Renal pelvis (tissue), 4 donors: ENCODE data around the gene SLC35B2. TPM values are rescaled to one million over a fixed set of nuclear protein-coding genes. Genes with fewer than 3 reads are reported as not detected.

Experiments
- DNase-seq: peaks from one replicate; pipeline ENCODE4 v3.0.0-alpha.2; 2013
- polyA plus RNA-seq, 3 donors: library from polyadenylated mRNA; unstranded; fragments of 120-200 nt; gene quantifications; one replicate each; pipeline ENCODE4 v1.2.1, GENCODE V29; 2013; ENCODE audit not compliant: insufficient read length in 3 of 3

SLC35B2 gene
- polyA plus RNA-seq, 3 donors, result 51.6 to 61.7 (median 55.8) TPM

- DNase-seq, result no peak
Observed at GRCh38 chr6:44271406-44271723, 14.0 kb upstream of the SLC35B2 start.

DNA sequence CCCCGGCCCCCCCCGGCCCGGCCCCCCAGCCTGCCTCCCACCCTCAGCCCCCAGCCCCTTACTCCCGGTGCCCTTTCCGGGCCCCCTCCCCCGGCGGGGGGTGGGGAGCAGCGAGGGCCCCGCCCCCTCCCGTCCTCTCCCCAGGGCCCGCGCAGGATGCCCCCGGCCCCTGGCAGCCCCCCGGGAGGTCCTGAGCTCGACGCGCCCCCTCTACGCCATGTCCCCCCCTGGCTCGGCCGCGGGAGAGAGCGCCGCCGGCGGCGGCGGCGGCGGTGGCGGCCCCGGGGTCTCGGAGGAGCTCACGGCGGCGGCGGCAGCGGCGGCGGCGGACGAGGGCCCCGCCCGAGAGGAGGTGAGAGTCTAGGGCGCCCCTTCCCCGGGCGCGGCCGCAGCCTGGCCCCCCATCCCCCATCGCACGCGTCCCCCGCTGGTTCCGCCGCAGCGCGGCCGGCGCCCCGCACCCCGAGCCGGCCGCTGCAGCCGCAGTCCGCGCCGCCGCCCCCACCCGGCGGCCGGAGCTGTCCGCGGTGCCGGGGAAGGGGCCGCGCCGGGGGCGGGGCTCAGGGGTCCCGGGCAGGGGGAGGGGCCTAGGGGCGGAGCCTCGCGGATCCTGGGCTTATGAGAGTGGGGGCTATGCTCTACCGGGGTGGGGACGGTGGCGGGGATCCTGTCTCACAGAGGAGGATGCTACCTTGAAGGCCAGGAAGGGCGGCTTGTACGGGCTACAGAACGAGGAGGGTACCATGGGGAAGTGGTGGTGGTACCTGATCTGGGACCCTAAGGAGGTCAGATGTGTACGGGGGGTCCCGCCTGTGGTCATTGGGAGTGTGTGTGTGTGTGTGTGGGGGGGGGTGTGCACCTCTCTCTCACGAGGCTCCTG, 13.4 kb upstream of the SLC35B2 start:
- no peak for DNase-seq

DNA sequence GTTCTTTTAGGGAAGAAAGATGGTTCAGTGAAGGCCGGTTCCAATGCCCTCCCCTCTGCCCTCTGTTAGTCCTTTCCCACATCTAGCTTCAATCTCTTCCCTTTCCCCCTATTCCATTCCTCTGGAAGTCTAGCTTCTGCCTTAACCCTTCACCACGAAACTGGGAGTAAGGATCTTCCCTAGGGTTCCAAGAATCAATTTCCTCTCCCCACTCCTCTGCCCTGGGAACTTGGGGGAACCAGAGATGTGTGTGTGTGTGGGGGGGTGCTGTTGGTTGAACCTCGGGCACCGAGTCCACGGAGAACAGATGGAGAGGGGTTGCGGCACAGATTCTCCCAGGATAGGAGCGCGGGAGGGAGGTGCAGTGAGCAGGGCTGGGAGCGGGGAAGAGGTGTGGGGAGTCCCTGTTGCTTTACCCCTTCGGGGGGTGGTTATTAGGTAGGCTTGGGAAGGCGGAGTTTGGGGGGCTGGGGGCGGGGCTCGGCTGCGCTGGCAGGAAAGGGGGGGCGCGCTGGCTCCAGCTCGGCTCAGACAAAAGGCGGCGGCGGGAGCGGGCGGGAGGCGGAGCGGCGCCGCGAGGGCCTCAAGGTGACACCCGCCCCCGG, 12.7 kb upstream of the SLC35B2 start, which contains the start of gene TMEM151B:
Gene TMEM151B, plus strand, starts transcription at position 530 of the 605 bp plus-strand sequence. CDS start 293 bp downstream, outside the sequence.
- DNase-seq, result no peak

GRCh38 chr6:44269178-44269920, 12.0 kb upstream of the SLC35B2 start:
- DNase-seq, result no peak

DNA sequence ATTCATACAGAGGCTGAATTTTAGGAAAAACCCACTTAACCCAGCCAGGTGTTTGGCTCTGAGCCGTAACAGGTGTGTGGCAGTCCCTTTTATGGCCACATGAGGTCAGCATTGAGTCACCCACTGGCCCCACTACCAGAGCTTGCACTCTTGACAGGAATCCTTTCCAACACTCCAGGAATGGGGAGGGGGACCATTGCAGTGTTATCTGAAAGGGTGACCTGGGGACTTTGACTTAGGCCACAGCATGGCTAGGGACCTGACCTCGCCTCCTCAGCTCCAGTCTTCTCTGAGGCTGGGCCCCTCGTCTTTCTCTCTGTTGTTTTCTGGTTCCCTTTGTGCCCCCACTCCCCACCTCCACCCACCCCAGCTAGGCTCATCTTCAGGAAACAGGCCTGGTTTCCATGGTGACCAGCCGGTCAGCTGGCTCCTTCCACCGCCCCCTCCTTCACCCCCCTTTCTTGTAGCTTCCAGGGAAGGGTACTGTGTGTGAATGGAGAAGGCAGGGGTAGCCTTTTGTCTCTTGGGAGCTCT, 10.8 kb upstream of the SLC35B2 start:
- peak; percentile 65 for DNase-seq

- DNase-seq, result no peak
Observed at GRCh38 chr6:44267252-44267651, 9.9 kb upstream of the SLC35B2 start.

GRCh38 chr6:44266347-44266746, 9.0 kb upstream of the SLC35B2 start:
- no peak for DNase-seq

GRCh38 chr6:44265722-44266233, 8.4 kb upstream of the SLC35B2 start:
- DNase-seq, result no peak

GRCh38 chr6:44265007-44265721, 7.8 kb upstream of the SLC35B2 start, which contains the start of gene NFKBIE:
TSS of gene NFKBIE (minus strand) at chr6:44265551. CDS start at chr6:44265346, 205 bp downstream.
- peak; percentile 94 for DNase-seq

DNA sequence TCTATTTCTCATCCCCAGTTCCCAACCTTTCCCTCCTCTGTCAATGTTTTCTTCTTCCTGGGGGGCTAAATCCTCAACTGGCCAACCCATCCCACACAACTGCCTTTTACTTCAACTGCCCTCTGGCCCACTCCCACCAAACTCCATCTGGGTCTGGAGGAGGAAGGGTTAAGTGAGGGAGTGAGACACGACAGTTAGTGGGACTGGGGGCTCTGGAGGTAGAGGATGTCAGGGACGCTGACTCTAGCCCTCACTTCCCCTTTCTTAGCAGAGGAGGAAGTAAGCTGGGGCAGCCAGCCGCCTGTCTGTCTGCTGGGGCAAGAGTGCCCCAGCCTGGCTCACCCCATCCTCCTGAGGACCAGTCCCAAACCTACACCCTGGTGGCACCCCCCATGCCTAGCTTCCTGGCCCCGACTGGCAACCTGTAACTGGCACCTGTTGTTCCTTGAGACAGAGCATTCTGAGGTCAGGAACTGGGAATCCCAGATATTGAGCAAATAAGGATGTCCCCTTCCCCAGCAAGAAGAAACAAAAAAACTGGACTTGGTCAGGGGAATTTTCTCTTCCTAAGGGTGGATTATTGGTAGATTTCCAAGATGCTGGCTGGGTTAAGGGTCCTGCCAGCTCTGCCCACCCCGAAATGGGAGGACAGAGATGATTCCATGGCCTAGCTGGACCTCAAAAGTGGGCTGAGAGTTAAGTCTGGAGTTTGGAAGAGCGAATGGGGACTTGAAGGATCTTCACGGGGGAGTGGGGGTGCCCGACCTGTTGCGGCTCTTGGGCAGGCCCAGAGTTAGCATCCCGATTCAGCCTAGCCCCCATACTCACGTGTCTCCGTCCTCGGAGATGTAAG, 7.1 kb upstream of the SLC35B2 start:
- DNase-seq, result peak; percentile 33

DNA sequence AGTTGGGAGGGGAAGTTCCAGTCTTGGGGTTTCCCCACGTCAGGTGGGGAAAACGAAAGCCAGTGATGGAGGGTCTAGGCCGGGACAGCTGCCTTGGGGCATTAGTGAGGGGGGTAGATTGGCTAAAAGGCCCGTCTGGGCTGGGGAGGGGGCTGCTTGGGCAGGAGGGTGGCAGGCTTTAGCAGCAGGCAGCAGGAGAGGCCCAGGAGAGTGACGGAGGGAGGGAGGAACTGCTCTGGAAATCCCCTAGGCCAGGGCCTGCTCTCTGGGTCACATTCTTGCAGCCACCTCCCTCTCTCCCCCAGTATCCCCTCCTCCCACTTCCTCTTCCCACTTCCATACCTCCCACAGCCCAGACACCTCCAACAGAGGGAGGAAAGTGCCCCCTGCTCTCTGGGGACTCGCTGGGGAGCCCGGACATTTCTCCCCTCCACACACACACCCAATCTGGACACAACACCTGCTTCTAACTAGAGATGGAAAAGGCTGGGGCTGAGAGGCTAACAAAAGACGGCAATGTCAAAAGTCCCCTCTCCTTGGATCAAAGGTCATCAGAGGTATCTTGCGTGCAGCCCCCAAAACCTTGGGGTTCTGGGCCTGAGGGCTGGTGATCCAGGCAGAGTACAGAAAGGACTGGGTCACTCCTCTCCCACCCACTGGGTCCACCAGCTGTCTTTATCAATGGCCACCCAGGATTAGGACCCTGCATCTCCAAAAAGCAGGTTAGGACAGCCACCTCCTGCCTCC, 6.2 kb upstream of the SLC35B2 start:
- DNase-seq, result peak; percentile 42

- DNase-seq, result no peak
Observed at GRCh38 chr6:44262467-44263353, 5.4 kb upstream of the SLC35B2 start.

DNA sequence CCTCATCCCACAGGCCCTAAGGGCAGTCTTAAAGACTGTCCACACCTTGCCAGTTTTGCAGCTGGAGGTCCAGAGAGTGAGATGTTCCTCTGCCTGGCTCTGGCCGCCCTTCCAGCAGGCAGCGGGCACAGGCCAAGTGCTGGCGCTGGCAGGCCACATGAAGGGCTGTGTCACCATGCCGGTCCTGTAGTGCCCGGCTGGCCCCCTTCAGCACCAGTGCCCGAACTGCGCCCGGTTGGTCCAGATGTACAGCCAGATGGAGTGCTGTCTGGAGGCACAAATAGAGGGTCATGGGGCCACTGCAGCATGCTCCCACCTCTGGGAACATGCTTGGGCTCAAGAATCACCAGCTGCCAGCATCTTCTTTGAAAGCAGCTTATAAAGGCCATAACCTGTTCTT, 4.3 kb upstream of the SLC35B2 start:
- no peak for DNase-seq

DNA sequence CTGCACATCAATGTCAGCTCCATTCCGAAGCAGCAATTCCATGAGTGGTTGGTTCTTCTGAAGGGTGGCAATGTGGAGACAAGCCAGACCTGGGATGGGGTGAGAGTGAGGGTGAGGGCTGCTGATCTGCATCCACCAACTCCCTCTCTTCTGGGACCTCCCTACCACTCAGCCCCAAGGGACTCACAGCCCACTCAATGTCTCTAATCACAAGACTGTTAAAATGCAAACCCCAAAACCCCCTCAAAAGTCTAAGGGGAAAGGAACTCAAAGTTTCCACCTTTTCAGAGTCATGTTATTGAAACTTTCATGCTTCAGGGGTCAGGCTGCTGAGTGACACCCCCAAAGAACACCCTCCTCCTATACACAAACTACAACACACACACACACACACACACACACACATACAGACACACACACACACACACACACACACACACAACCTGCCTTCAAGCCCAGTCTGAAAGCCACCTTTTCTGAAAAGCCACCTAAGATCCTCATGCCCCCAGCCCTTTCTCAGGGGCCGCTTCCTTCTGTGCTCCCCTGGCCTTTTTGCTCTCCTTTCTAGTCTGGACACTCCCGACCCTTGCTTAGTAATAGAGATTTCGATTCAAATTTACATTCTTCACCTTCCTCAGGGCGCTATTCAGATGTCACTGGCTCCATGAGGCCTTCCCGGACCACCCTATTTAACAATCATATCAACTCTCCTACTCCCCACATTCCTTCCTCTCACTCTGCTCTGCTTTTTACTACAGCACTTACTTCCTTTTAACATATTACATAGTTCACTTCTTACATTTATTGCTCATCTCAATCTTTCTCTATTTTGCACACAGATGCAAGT, 3.3 kb upstream of the SLC35B2 start:
- DNase-seq, result no peak

- no peak for DNase-seq
Observed at GRCh38 chr6:44260011-44260410, 2.7 kb upstream of the SLC35B2 start.

GRCh38 chr6:44258921-44259320, 1.6 kb upstream of the SLC35B2 start:
- DNase-seq, result no peak

DNA sequence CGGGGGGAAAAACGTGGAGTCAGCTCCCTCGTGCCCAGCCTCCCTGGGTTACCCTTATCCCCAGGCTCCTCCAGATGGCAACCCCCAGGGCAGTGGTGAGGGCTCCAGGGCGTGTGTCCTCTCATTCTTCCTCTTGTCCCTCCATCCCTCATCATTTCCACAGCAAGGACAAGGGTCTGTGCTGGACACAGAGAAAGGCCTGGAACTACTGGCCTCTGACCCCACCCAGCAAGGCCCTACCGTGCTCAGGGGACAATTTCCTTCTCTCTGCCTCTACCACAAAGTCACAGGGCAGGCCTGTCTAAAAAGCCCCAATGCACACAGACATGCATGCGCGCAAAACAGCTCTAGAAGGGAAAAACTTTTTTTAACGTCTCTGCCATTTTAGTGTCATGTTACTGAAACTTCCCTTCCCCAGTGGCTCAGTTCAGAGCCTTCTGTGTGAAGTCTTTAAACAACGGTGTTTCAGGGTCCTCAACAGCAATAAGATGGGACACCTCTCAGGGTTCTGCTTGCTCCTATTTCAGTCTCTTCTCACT, 1.1 kb upstream of the SLC35B2 start:
- DNase-seq, result no peak
